GM19240 (cell line): ENCODE measurements around the gene CELA2B.
"Not testable (repeated sequence)": the region's sequence is repeated elsewhere in the genome, so short reads cannot be mapped to it uniquely, and the experiment has no call there.

ENCODE experiments used
- DNase-seq: peaks from one replicate; pipeline ENCODE4 v3.0.0; 2011; ENCODE audit warnings: low spot score; ENCODE audit not compliant: insufficient read length

The CELA2B gene

DNA sequence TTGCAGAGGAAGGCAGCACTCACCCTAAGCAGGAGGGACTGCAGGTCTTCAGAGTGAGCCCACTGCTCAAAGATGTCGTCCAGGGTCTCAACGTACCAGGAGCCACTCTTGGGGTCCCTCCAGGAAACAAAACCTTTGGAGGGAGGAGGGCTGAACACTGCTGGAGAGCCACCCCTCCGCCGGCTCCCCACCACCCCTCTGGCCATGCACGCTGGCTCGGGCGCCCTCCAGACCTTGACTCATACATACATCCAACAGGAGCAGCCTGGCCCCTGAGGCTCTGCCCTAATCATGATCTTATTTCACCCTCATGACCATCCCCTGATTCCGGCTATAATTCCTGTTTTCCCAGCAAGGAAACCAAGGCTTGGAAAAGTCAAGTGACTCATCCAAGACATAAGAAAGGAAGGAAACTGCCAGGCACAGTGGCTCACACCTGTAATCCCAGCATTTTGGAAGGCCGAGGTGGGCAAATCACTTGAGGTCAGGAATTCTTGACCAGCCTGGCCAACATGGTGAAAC, 18.0 kb downstream of the CELA2B start:
- DNase-seq = no peak

DNA sequence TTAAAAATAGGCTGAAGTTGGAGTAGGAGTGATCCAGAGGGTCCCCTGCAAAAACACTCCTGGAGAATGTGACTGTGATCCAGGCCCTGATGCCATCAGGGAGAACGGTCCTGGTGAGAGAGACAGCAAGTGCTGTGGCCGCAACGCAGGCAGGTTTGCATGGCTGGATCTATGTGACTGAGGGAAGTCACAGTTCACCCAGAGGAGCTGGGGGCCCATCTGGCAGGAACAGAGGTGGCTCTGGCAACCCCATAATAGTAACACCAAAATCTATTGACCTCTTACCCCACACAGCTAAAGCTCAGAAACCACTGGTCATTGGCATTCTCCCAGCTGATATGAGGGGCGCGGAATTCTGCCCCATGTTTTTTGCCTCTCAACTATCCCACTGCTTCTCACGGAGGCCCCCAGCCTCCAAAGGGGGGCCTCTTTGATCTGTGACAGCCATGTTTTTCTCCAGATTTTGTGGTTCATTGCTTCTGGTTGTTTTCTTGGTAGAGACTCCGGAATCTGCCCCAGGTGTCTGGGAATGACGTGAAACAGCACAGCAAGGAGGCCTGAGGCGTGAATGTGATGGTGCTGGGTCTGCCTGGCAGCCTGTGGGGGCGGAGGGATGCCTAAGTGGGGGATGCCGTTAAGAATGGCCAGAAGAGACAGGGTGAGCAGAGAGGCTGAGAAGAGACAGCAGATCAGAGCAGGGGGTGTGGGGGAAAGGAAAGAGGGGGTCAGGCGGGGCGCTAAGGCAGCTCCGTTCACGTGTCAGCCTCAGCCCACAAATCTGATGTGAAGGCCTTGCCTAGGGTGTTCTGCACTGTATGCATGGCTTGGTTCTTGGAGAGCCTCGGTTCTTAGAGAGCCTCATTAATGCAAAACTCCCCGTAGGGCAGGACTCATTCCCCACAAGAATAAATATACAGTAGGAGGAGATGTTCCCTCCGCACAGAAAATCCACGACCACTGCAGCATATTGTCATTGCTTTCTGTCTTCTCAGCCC, 24.6 kb downstream of the CELA2B start:
- no peak for DNase-seq

DNA sequence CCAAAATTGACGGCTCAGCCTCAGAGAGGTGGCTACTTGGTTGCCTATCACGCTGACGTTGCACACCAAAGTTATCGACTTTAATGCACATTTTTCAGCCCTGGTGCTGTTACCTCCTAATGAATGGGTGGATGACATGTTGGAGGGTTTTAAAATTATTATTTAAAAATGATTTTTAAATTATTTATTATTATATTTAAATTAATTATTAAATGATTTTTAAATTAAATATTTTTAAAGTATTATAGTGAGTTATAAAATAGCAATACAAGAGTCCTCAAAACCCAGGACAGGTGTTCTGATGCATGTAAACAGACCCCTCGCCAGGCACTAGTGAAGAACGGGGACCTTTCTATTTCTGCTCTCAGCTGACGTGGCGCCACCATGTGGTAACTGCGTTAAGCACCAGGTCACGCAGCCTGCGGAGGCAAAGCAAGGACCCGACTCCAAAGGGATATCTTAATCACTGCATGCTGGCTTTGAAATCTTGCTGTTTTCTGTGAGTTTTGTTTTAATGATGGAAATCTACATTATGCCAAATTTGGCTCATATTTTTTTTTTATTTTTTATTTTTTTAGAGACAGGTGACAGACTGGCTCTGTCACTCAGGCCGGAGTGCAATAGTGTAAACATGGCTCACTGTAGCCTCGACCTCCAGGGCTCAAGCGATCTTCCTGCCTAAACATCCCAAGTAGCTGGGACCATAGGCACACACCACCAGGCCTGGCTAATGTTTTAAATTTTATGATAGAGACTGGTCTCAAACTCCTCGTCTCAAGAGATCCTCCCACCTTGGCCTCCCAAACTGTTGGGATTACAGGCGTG, 25.5 kb downstream of the CELA2B start:
- peak; percentile 55 for DNase-seq

DNA sequence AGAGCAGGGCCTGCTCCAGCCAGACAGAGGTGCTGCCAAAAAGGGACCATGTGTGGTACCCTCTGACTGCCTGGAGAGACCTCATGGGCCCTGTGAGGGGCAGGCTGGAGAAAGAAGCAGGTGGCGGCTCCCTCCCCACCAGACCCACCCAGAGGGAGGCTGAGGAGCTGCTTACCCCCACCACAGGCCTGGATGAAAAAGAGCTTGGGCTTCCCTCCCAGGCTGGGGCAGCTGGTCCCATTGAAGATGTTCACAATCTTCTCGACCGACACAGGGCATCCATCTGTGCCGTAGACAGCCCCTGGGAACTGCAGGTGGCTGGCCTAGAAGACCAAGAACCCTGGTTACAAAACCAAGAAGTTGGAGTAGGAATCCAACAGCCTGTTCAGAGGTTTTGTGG, 28.5 kb downstream of the CELA2B start:
- no peak for DNase-seq

DNA sequence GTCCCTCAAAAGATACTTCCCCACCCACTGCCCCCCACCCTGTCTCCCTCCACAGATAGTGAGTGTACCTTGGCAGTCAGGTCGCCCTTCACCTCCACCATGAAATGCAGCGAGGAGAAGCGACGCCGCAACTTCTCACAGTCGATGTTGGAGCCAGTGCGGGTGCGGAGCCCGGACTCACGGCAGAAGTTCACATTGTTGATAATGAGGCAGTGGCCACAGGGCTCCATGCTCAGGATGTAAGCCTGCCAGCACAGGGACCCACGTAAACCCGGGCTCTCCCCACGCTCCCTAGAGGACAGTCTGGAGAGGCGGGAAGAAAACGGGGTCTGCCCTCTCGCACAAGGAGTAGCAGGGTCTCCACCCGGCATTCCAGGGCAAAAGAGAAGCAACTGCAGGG, 30.9 kb downstream of the CELA2B start:
- DNase-seq = no peak

DNA sequence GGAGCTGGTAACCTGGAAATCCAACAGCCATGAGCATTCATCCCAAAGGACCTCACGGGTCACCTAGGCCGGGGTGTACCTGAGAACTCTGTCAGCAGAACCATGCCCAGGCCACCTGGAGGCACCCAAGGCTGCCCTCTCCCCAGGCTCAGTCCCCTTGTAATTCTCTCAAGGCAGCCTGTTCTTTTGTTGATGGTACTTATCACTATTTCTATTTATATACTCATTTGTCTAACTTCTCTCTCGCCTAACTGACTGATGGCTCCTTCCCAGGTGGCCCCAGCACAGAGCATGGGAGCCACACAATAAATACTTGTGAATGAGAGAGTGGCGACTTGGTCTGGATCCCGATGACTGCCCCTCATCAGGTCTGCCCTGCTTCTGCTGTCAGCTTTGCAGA, 31.4 kb downstream of the CELA2B start:
- no peak for DNase-seq

DNA sequence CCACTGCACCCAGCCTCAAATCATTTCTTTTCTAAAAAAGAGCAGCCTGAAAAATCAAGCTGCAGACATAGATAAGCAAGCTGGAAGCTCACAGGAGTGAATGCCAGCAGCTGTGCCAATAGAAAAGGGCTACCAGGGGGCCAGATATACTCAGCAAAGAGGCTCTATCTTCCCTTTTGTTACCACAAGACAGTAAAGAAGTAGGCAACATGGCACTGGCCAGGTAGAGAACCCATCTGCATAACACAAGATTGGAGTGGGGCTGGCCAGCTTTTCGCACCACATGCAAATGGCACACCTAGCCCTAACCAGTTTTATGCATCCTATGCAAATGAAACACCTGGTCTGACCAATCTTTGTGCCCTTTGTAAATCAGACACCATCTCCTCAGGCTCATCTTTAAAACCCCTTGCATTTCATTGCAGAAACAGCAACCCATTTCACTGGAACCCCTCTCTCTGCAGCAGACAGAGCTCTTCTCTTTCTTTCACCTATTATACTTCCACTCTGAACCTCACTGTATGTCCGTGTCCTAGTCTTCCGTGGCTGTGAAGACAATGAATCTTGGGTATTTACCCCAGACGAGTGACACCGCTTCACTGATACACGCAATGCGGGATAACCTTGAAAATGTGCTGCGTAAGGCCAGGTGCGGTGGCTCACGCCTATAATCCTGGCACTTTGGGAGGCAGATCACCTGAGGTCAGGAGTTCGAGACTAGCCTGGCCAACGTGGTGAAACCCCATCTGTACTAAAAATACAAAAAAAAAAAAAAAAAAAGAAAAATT, 33.0 kb downstream of the CELA2B start:
- DNase-seq = no peak

DNA sequence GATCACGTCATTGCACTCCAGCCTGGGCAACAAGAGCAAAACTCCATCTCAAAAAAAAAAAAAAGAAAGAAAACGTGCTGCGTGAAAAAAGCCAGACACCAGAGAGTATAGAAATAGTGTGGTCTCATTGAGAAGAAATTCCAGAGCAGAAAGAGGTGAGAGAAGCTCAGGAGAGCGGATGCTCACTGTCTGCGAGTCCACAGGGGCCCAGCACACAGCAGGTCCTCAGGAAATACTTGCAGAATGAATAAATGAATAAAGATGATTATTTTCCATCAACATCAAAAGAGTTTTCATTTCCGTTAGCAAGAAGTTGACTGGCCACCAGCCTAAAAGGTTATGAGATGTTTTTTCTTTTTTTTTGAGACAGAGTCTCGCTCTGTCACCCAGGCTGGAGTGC, 33.7 kb downstream of the CELA2B start:
- no peak for DNase-seq

DNA sequence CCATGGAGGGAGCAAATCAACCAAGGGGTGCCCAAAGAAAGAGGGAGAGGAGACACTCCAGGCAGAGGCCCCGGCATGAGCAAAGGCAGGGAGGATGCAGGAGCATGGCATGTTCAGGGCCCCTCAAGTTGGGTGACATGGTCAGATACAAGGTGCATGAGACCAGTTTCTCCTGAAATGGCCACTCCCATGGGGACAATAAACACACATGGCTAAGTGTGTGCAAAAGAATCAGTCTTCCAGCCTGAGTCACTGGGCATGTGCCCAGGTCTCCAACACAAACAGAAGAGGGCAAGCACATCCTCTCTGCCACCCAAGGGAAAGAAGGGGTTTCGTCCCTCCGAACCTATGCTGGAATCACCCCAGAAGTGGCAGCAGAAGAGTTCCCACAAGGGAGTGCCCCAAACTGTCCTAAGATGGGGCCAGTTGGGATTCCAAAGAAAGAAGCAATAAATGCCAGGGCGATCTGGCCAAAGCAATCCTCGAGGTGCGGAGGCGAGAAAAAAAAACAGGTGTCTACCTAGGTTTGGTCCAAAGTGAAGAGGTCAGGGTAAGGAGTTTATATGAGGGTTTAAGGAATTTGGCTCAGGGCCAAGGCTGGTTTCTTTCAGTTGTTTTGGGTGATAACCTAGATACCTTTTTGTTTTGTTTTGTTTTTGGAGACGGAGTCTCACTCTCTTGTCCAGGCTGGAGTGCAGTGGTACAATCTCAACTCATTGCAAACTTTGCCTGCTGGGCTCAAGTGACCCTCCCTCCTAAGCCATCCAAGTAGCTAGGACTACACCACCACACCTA, 34.9 kb downstream of the CELA2B start:
- DNase-seq = no peak

DNA sequence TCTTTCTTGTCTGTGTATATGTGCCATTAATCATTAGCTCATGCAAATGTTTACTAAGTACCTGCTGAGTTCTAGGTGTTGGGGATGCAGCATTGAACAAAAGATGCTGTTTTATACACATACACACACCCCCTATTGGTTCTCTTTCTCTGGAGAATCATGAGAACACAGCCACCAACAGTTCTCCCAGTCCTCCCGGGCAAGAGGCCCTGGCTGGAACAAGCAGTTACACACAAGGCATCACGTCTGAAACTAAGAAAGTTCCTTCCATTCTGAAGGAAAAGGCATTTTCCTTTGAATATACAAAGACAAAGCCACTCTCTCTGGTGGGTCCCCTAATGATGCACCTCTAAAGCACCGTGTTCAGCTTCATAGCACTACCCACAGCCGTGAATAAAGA, 37.3 kb downstream of the CELA2B start:
- no peak for DNase-seq

DNA sequence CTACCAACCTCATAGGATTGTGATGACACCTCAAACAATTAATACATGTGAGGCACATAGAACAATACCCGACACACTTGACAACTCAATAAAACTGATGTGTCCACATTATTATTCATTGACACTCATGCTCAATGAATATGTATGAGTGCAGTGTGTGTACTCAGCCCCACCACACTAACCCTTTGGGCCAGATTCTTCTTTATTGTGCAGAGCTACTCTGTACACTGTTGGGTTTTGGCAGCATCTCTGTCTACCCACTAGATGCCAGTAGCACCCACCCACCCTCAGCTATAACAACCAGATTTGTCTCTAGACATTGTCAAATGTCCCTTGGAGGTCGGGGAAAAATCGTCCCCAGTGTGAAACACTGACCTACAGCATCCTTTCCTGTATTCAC, 38.0 kb downstream of the CELA2B start:
- no peak for DNase-seq

DNA sequence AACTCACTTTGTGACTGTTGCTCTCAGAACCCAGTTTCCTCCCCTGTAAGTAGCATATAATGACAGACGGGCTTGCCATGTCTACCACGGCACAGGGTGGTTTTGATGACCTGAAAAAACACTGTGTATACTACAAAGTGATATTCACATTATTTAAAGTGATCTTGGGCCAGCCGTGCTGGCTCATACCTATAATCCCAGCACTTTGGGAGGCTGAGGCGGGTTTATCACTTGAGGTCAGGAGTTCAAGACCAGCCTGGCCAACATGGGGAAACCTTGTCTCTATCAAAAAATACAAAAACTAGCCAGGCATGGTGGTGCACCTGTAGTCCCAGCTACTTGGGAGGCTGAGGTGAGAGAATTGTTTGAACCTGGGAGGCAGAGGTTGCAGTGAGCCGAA, 38.7 kb downstream of the CELA2B start:
- not testable (repeated sequence) for DNase-seq

DNA sequence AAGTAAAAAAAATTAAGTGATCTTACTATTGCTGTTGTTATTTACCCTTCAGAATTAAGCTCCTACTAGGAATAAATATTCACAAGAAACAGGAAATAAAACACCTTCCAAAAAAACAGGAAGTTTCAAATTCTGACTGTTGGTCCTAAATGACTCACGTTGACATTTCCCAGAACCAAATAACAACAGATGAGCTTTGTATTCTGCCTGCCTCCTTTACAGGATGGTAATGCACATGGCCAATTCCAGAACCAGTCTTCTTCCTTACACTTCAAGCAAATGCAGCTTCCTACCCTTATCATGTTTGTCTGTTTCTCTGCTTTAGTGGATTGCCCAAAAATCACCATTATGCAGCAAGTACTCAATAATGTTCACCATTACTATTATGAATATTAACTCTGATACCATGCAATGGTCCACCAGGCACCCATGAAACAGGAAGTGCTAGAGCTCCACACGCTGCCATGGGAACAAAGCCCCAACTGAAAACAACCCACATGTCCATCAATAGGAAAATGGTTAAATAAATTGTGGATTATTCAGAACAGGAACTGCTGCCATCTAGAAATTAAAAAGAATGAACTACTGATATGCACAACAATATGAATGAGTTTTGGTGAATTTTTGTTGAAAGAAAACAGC, 39.2 kb downstream of the CELA2B start:
- no peak for DNase-seq

DNA sequence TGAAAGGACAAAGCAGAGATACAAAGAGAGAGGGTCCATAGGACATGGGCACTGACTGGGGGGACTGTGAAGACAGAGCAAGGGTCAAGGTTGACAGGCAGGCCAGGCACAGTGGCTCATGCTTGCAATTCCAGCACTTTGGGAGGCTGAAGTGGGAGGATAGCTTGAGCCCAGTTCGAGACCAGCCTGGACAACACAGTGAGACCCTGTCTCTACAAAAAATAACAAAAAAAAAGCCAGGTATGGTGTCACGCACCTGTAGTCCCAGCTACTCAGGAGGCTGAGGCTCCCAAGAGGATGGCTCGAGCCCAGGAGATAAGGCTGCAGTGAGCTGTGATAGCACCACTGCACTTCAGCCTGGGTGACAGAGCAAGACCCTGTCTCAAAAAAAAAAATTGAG, 43.7 kb downstream of the CELA2B start:
- DNase-seq = no peak

DNA sequence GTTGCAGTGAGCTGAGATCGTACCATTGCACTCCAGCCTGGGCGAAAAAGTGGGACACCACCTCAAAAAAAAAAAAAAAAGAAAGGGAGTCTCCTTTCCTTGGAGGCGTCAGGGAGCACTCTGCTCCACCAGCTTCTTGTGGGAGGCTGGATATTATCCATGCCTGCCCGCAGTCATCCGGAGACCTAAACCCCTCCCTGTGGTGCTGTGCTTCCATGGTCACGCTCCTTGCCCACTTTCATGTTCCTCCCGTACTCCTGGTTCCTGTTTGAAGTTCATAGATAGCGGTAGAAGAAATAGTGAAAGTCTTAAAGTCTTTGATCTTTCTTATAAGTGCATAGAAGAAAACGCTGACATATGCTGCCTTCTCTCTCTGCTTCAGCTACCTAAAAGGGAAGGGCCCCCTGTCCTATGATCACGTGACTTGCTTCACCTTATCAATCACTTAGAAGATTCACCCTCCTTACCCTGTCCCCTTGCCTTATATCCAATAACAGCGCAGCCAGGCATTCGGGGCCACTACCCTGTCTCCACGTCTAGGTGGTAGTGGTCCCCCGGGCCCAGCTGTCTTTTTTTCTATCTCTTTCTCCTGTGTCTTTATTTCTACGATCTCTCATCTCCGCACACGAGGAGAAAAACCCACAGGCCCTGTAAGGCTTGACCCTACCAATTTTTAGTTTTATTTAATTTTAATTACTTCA, 45.5 kb downstream of the CELA2B start:
- not testable (repeated sequence) for DNase-seq

DNA sequence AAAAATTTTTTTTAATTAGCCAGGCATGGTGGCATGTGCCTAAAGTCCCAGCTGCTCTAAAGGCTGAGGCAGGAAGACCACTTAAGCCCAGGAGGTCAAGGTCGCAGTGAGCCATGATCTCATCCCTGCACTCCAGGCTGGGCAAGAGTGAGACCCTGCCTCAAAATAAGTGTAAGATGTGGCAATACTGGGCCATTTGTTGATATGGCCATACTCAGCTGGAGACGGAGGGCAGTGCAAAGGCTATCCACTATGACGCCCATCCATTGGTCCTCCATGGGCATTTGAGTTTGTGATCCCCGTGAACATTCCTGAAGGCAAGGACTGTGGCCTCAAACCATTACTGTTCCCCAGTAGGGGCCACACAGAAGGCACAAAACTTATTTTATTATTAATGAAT, 46.6 kb downstream of the CELA2B start:
- no peak for DNase-seq

DNA sequence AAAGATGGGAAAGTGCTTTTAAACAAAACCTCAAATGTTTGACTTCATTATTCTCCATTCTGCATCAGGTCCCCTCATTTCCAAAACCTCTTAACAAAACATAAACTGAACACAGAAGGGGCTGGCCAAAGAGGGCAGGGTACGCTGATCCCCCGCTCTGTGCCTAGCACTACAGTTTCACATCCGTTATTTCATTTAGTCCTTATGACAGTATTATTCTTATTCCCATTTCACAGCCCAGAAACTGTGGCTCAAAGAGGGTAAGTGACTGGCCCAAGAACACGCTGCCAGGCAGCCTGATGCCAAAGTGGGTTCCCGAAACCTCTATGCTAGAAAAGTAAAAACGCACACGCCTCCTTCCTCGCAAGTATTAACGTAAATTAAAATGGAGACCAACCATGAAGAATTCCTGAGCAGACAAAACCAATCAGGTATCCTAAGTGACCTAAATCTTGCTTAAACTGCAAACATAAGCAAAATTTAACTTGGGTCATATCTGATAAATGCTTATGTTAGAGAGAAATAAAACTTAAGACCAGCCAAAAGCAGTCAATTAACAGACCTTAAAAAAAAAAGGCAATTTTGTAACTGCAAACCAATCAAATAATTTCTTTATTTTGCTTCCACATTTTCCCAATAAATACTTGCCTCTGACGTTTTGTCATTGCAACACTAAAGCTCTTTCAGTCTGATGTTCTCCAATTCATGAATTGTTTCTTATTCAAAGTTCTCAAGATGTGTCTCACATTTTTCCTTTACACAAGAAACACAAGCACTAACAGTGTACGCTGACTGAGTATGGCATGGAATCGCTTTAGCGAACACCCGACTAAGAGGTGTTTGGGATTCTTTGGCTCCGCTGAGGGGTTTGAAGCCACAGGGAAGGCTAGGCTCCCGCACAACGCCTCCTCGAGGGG, 47.5 kb downstream of the CELA2B start:
- DNase-seq = no peak

DNA sequence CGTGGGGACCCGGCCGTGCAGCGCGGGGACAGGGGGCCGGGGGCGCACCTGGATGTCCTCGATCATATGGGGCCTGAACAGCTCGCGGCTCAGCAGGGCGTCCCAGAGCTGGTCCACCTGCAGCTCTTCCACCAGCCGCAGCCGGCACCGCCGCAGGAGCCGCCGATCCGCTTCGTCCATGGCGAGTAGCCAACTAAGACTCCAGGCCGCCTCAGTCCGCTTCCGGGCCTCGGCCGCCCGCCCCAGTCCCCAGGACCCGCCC, 48.0 kb downstream of the CELA2B start, which contains the start of gene CASP9:
CASP9 (minus strand) TSS at position 195 of the 262 bp plus-strand sequence; CDS start at position 180, 15 bp downstream.
- DNase-seq = no peak
